WTC11 (cell line): ENCODE results near the gene HPDL. TPM values are rescaled to one million over a fixed set of nuclear protein-coding genes. Genes with fewer than 3 reads are reported as not detected.
A peak's percentile ranks its signal among the peaks of the same experiment; 100 is the strongest.

Experiments
- ATAC-seq: fragments of 200-7000 bp; cut with Tn5 transposase; 2 replicates; pipeline ENCODE4 v1.10.0; 2021; ENCODE audit warnings: mild to moderate bottlenecking, moderate library complexity
- CTCF ChIA-PET: fragments of 300-600 bp; sonication (Branson Sonifier 250); formaldehyde crosslinking; loops from one replicate; lab custom pipeline; 2021; ENCODE audit warnings: antibody characterized with exemption; lab: Charles Lee
- POLR2A ChIA-PET: fragments of 350-600 bp; sonication (Branson Sonifier 250); formaldehyde crosslinking; loops from one replicate; lab custom pipeline; 2021; ENCODE audit warnings: antibody characterized with exemption; lab: Charles Lee
- DNase-seq: peaks from one replicate; pipeline ENCODE4 v3.0.0; 2021; ENCODE audit warnings: low spot score
- H3K27ac Mint-ChIP-seq: 2 replicates; pipeline ENCODE4 v1.8.0; 2021; ENCODE audit warnings: mixed read lengths
- H3K27me3 Mint-ChIP-seq: 2 replicates; pipeline ENCODE4 v1.8.0; 2021; ENCODE audit warnings: low read depth, mild to moderate bottlenecking, moderate library complexity, mixed read lengths
- H3K36me3 Mint-ChIP-seq: 2 replicates; pipeline ENCODE4 v1.8.0; 2021; ENCODE audit warnings: mixed read lengths
- H3K4me1 Mint-ChIP-seq: 2 replicates; pipeline ENCODE4 v1.8.0; 2022; ENCODE audit warnings: mixed read lengths
- H3K4me3 Mint-ChIP-seq: 2 replicates; pipeline ENCODE4 v1.8.0; 2021; ENCODE audit warnings: mild to moderate bottlenecking, moderate library complexity, mixed read lengths
- H3K9me3 Mint-ChIP-seq: 2 replicates; pipeline ENCODE4 v1.8.0; 2021; ENCODE audit warnings: mixed read lengths
- AFF4 ChIP-seq: sonication (generic); formaldehyde crosslinking; IDR thresholded peaks from 2 replicates; pipeline ENCODE4 v1.8.1; 2023; ENCODE audit warnings: mild to moderate bottlenecking, missing genetic modification reagents, borderline replicate concordance
- ATF1 ChIP-seq: sonication (generic); formaldehyde crosslinking; IDR thresholded peaks from 2 replicates; pipeline ENCODE4 v1.8.1; 2023; ENCODE audit warnings: mild to moderate bottlenecking, moderate library complexity, missing genetic modification reagents
- CREB1 ChIP-seq: sonication (generic); formaldehyde crosslinking; IDR thresholded peaks from 2 replicates; pipeline ENCODE4 v1.8.0; 2023; ENCODE audit warnings: mild to moderate bottlenecking, missing genetic modification reagents
- CREM ChIP-seq: sonication (generic); formaldehyde crosslinking; IDR thresholded peaks from 2 replicates; pipeline ENCODE4 v1.8.1; 2022; ENCODE audit warnings: mild to moderate bottlenecking, missing genetic modification reagents, moderate library complexity
- FOXJ3 ChIP-seq: sonication (generic); formaldehyde crosslinking; IDR thresholded peaks from 2 replicates; pipeline ENCODE4 v1.9.0; 2021; ENCODE audit warnings: missing genetic modification reagents, mild to moderate bottlenecking, borderline replicate concordance
- FOXK1 ChIP-seq: sonication (generic); formaldehyde crosslinking; IDR thresholded peaks from 2 replicates; pipeline ENCODE4 v1.8.0; 2022; ENCODE audit warnings: mild to moderate bottlenecking, moderate library complexity, missing genetic modification reagents
- FOXP1 ChIP-seq: sonication (generic); formaldehyde crosslinking; IDR thresholded peaks from 2 replicates; pipeline ENCODE4 v1.8.0; 2022; ENCODE audit warnings: missing genetic modification reagents, mild to moderate bottlenecking, moderate library complexity, borderline replicate concordance
- IRF2 ChIP-seq: sonication (generic); formaldehyde crosslinking; IDR thresholded peaks from 2 replicates; pipeline ENCODE4 v1.8.0; 2022; ENCODE audit warnings: low read depth, missing genetic modification reagents, borderline replicate concordance
- NR1H2 ChIP-seq: sonication (generic); formaldehyde crosslinking; IDR thresholded peaks from 2 replicates; pipeline ENCODE4 v1.9.0; 2021; ENCODE audit warnings: mild to moderate bottlenecking, moderate library complexity, missing genetic modification reagents
- NR2C2 ChIP-seq: sonication (generic); formaldehyde crosslinking; IDR thresholded peaks from 2 replicates; pipeline ENCODE4 v1.8.0; 2022; ENCODE audit warnings: mild to moderate bottlenecking, missing genetic modification reagents
- SMAD3 ChIP-seq: sonication (generic); formaldehyde crosslinking; IDR thresholded peaks from 2 replicates; pipeline ENCODE4 v1.8.0; 2022; ENCODE audit warnings: missing genetic modification reagents, mild to moderate bottlenecking, borderline replicate concordance
- SMAD4 ChIP-seq: sonication (generic); formaldehyde crosslinking; IDR thresholded peaks from 2 replicates; pipeline ENCODE4 v1.8.0; 2022; ENCODE audit warnings: mild to moderate bottlenecking, missing genetic modification reagents
- SOX15 ChIP-seq: fragments of 250-450 bp; sonication (Bioruptor Pico); IDR thresholded peaks from 2 replicates; pipeline ENCODE4 v1.9.0; 2021; ENCODE audit warnings: mild to moderate bottlenecking
- TCF7 ChIP-seq: sonication (generic); formaldehyde crosslinking; IDR thresholded peaks from 2 replicates; pipeline ENCODE4 v1.8.0; 2022; ENCODE audit warnings: mild to moderate bottlenecking, low read depth, missing genetic modification reagents, moderate library complexity
- ZBTB43 ChIP-seq: sonication (generic); formaldehyde crosslinking; IDR thresholded peaks from 2 replicates; pipeline ENCODE4 v1.8.1; 2023; ENCODE audit warnings: mild to moderate bottlenecking, missing genetic modification reagents
- ZNF219 ChIP-seq: sonication (generic); formaldehyde crosslinking; IDR thresholded peaks from 2 replicates; pipeline ENCODE4 v1.8.0; 2023; ENCODE audit warnings: missing genetic modification reagents, mild to moderate bottlenecking, borderline replicate concordance
- ZNF232 ChIP-seq: sonication (generic); formaldehyde crosslinking; IDR thresholded peaks from 2 replicates; pipeline ENCODE4 v1.8.0; 2022; ENCODE audit warnings: mild to moderate bottlenecking, missing genetic modification reagents
- ZNF263 ChIP-seq: sonication (generic); formaldehyde crosslinking; IDR thresholded peaks from 2 replicates; pipeline ENCODE4 v1.8.1; 2022; ENCODE audit warnings: low read depth, mild to moderate bottlenecking, moderate library complexity, missing genetic modification reagents
- ZNF416 ChIP-seq: fragments of 250-450 bp; sonication (Bioruptor Pico); IDR thresholded peaks from 2 replicates; pipeline ENCODE4 v1.9.0; 2021; ENCODE audit warnings: mild to moderate bottlenecking, inconsistent platforms
- total RNA-seq: library from RNA; stranded (reverse); gene quantifications from 3 replicates; pipeline ENCODE4 v1.2.3, GENCODE V29; 2021
- TF ChIP-seq, protein P1 (sequence below): fragments of 200-600 bp; IDR thresholded peaks from 2 replicates; pipeline ENCODE4 v1.8.0; 2022; ENCODE audit warnings: antibody characterized with exemption
- TF ChIP-seq, protein P2 (sequence below): fragments of 250-450 bp; sonication (Bioruptor Pico); IDR thresholded peaks from 2 replicates; pipeline ENCODE4 v1.9.0; 2021; ENCODE audit warnings: moderate library complexity, mild to moderate bottlenecking, inconsistent platforms, borderline replicate concordance
- TF ChIP-seq, protein P3 (sequence below): sonication (generic); formaldehyde crosslinking; IDR thresholded peaks from 2 replicates; pipeline ENCODE4 v1.8.0; 2023; ENCODE audit warnings: missing genetic modification reagents
- TF ChIP-seq, protein P4 (sequence below): sonication (generic); formaldehyde crosslinking; IDR thresholded peaks from 2 replicates; pipeline ENCODE4 v1.8.1; 2022; ENCODE audit warnings: low read depth, mild to moderate bottlenecking, moderate library complexity, missing genetic modification reagents, borderline replicate concordance

Gene HPDL
- total RNA-seq, 1 experiment from 2014 or later: 44.0 TPM

DNA sequence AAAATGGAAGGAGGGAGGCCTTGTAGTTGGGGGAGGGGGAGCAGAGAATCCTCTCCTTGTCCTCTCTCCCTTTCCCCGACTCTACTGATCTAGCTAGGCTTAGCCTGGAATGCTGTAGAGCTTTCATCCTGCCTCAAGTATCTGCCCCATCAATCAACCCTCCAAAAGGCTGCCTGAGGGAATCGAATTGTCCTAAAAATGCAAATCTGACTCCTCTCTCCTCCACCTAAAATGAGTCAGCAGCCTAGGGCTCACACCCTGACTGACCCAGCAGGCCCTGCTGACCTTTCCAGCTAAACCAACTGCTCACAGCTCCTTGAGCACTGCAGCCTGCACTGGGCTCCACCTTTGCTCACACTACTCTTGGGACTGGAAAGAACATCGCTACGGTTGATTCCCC is 2.8 kb downstream of the HPDL start:
- Mint-ChIP-seq H3K4me3 (peak overlapping the region; percentile 70), H3K9me3 (peaks cover 3% of the 10 kb centered on the region), H3K4me1 (peaks cover 37% of the 10 kb centered on the region), H3K27me3 (no peaks in the 10 kb centered on the region; the same call in 1 of the 2 replicates), H3K36me3 (peaks cover 34% of the 10 kb centered on the region), H3K27ac (peak overlapping the region; percentile 93)
- ChIA-PET POLR2A (interaction anchor here (0.6 to 4.4 kb wide), 5 partner anchors 10 to 518 kb away, joined by 4 to 54 read pairs (median 11); partner anchors contain the start of genes MUTYH and TOE1), CTCF (interaction anchor here (0.6 to 4.4 kb wide), 8 partner anchors 11 to 318 kb away, joined by 3 to 32 read pairs (median 4); partner anchors contain the start of genes HECTD3, MUTYH, TESK2 and TOE1)
- no peak for TF ChIP-seq FOXJ3
- TF ChIP-seq SMAD4 (CRISPR knock-in tag): 0 out of 2 replicates have a peak, but pooled peaks have one; percentile 17
- ATAC-seq: peak; percentile 11
- DNase-seq: no peak

DNA sequence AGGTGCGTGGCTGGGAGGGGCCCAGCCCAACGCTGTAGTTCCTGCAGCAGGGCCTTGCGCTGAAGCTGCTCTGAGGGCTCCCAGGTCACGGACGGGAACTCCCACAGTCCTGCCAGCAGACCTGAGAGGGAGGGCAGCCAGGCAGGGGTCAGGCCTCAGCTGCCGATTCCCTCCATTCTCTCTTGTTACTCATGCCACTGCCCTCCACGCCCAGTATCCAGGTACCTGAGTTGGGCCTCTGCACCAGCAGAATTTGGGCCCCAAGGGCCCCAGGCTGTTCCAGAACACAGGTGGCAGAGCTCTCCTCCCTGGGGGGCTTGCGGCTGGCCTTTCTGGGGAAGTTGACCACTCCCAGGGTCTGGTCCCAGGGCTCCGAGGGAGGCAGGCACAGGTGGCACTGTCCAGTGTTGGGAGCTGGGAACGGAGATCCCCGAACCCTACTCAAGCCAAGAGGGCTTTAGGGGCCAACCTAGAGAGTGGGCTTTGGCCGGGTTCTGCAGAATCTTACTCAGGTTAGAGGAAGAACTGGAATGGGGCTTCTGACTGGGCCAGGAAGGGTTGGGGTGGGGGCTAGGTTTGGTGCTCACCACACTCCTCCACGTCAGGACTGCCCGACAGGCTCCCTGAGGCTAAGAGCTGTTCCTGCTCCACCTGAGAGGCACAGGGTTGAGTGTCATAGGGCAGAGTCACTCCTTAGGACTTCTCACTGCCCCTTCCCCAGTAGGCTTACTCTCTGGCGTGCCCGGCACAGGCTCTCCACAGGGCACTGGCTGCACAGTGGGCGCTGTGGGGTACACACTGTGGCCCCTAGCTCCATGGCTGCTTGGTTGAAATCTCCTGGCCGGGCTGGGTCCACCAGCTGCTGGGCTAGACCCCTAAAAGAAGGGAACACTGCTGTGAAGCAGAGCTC is 5.0 kb downstream of the HPDL start:
- Mint-ChIP-seq H3K4me3 (no peak overlapping the region), H3K36me3 (peaks cover 32% of the 10 kb centered on the region)

DNA sequence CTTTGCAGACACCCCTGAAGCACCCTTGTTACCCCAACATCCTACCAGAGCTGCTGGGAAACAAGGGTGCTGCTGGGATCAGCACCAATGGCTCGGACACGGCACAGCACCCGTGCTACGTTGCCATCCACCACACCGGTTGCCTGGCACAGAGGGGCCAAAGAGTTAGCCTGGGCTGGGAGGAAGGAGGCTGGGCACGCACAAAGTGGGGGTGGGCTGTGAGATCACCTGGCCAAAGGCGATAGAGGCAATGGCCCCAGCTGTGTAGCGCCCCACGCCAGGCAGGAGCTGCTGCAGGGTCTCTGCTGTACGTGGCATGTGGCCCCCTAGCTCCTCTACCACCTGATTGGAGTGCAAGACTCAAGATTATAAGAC is 5.6 kb downstream of the HPDL start:
- ChIA-PET POLR2A (interaction anchor here (1.0 kb wide), 1 partner anchor 8 kb away, joined by 3 read pairs; the partner anchor contains the start of gene MUTYH), CTCF (no interaction called here)
- no peak overlapping the region for H3K27ac Mint-ChIP-seq
- H3K27me3 Mint-ChIP-seq: no peaks in the 10 kb centered on the region
- no peak for ATAC-seq
- H3K4me3 Mint-ChIP-seq: no peak overlapping the region
- H3K9me3 Mint-ChIP-seq: no peaks in the 10 kb centered on the region
- peaks cover 48% of the 10 kb centered on the region for H3K4me1 Mint-ChIP-seq
- DNase-seq: no peak
- H3K36me3 Mint-ChIP-seq: peaks cover 32% of the 10 kb centered on the region
- TF ChIP-seq, protein P1, sequence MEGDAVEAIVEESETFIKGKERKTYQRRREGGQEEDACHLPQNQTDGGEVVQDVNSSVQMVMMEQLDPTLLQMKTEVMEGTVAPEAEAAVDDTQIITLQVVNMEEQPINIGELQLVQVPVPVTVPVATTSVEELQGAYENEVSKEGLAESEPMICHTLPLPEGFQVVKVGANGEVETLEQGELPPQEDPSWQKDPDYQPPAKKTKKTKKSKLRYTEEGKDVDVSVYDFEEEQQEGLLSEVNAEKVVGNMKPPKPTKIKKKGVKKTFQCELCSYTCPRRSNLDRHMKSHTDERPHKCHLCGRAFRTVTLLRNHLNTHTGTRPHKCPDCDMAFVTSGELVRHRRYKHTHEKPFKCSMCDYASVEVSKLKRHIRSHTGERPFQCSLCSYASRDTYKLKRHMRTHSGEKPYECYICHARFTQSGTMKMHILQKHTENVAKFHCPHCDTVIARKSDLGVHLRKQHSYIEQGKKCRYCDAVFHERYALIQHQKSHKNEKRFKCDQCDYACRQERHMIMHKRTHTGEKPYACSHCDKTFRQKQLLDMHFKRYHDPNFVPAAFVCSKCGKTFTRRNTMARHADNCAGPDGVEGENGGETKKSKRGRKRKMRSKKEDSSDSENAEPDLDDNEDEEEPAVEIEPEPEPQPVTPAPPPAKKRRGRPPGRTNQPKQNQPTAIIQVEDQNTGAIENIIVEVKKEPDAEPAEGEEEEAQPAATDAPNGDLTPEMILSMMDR: no peak
- TF ChIP-seq SMAD3: no peak
- TF ChIP-seq FOXP1: no peak
- TF ChIP-seq AFF4 (CRISPR knock-in tag): no peak
- no peak for TF ChIP-seq TCF7 (CRISPR knock-in tag)
- TF ChIP-seq IRF2: no peak
- TF ChIP-seq ATF1 (CRISPR knock-in tag): no peak
- TF ChIP-seq ZNF416: no peak
- no peak for TF ChIP-seq SOX15
- TF ChIP-seq, protein P2, sequence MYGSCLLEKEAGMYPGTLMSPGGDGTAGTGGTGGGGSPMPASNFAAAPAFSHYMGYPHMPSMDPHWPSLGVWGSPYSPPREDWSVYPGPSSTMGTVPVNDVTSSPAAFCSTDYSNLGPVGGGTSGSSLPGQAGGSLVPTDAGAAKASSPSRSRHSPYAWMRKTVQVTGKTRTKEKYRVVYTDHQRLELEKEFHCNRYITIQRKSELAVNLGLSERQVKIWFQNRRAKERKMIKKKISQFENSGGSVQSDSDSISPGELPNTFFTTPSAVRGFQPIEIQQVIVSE: no peak
- no peak for TF ChIP-seq ZNF219 (CRISPR knock-in tag)
- TF ChIP-seq, protein P3, sequence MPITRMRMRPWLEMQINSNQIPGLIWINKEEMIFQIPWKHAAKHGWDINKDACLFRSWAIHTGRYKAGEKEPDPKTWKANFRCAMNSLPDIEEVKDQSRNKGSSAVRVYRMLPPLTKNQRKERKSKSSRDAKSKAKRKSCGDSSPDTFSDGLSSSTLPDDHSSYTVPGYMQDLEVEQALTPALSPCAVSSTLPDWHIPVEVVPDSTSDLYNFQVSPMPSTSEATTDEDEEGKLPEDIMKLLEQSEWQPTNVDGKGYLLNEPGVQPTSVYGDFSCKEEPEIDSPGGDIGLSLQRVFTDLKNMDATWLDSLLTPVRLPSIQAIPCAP (CRISPR knock-in tag): no peak

More for the DNA sequence above, 5.0 kb downstream of the HPDL start:
- no peaks in the 10 kb centered on the region for H3K27me3 Mint-ChIP-seq
- CTCF ChIA-PET: no interaction called here
- POLR2A ChIA-PET: interaction anchor here (1.0 kb wide), 1 partner anchor 9 kb away, joined by 3 read pairs; the partner anchor contains the start of gene MUTYH
- no peak for ATAC-seq
- H3K27ac Mint-ChIP-seq: no peak overlapping the region
- DNase-seq: no peak
- H3K4me1 Mint-ChIP-seq: peaks cover 44% of the 10 kb centered on the region
- TF ChIP-seq NR1H2 (CRISPR knock-in tag) (no peak), ZNF263 (CRISPR knock-in tag) (no peak), IRF2 (no peak), FOXK1 (CRISPR knock-in tag) (no peak), ZBTB43 (CRISPR knock-in tag) (no peak), ZNF232 (CRISPR knock-in tag) (no peak), CREB1 (CRISPR knock-in tag) (no peak), CREM (no peak), NR2C2 (CRISPR knock-in tag) (no peak)
- TF ChIP-seq, protein P4, sequence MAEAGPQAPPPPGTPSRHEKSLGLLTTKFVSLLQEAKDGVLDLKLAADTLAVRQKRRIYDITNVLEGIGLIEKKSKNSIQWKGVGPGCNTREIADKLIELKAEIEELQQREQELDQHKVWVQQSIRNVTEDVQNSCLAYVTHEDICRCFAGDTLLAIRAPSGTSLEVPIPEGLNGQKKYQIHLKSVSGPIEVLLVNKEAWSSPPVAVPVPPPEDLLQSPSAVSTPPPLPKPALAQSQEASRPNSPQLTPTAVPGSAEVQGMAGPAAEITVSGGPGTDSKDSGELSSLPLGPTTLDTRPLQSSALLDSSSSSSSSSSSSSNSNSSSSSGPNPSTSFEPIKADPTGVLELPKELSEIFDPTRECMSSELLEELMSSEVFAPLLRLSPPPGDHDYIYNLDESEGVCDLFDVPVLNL (CRISPR knock-in tag): no peak
- H3K9me3 Mint-ChIP-seq: no peaks in the 10 kb centered on the region
